ENCODE measurements around the gene SOHLH1.

SOHLH1 gene

DNA sequence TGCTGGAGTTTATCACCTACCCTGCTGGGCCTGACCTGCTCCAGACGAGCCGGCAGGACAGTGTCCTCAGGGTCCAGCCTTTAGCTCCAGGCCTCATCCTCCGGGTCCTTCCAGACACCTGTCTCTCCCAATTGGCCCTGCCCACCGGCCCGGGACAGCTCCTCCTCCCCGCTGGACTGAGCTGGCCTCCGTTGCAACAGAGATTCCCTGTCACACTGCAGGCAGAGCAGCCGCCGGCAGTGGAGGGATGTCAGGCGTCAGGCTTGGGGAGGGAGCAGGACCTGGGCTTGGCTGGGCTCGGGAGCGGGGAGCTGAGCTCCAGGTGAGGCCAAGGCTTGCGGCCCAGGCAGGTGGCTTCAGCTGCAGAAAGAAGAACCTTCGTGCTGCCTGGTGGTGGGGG is 4.4 kb upstream of the SOHLH1 start:
- no peak for DNase-seq (ENCODE audit: low read depth, low spot score)

DNA sequence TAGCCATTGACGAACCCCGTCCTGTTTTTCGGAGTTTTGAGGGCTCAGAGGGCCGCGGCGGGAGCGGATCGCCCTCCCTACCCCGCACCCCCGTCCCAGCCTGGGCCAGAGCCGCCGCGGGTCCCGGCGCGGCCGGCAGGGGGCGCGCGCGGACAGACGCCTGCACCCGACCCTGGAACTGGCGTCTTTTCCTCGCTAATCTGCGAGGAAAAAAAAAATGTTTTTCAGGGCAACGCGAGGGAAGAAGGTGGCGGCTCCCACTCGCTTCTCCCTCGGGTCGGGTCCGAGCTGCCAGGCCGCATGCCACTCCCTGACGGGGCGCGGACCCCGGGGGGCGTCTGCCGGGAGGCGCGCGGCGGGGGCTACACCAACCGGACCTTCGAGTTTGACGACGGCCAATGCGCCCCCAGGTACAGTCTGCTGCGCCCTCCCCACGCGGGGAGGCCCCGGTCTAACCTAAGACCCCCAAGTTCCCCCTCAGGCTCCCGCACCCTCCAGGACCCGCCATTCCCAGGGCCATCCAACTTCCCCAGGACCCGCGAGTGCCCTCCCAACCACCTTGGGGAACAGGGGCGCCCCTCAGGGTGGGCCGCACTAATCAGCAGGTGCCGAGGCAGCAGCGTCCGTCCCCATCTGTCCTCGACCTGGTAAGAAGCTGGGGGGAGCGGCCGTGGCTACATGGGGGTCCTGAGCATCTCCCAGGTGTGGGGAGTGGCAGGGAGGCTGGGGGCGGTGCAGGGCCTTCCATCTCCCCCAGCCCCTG is 2.9 kb upstream of the SOHLH1 start, which contains the start of gene KCNT1:
Gene KCNT1, plus strand, starts transcription at position 227 of the 763 bp plus-strand sequence. Its CDS starts 74 bp downstream, at position 301.
- peak; percentile 81 for DNase-seq (ENCODE audit: low read depth, low spot score)

DNA sequence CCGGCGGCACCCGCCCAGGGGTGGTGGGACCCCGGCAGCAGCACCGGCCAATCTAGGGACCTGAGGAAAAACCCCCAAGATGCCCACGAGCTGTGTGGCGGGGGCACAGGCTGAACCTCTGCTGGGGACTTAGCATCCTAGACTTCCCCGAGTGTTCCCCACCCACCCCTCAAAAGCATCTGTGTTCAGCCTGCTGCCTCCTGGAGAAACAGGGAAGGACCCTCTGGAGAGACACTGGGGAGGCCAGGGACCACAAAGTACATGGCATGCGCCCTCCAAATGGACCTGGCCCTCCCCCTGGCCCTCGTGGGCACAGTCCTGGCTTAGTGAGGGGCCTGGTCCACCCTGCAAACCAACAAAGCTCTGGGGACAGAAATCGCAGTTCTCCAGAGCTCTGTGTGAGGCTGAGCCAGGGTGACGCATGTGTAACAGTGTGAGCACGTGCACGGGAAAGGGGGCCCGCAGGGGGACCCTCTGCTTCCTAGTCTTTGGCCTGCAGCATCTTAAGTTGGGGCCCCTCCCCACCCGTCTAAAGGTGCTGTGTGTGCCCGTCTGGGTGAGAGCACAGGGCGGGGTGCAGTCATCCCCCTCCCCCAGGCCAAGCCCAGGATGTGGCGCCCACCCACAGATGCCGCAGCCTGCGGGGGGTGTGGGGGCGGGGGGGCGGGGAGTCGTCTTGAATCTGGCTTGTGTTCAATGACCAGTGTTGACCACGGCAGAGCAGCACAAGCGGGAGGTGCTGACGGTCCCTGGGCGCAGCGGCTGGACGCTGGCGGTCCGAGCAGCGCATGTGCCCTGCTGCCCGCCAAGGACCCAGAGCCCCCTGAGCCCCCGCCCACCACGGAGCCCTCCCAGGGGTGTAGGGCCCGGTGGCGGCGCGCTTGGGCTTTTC is 2.0 kb upstream of the SOHLH1 start:
- DNase-seq (ENCODE audit: low read depth, low spot score), result no peak

DNA sequence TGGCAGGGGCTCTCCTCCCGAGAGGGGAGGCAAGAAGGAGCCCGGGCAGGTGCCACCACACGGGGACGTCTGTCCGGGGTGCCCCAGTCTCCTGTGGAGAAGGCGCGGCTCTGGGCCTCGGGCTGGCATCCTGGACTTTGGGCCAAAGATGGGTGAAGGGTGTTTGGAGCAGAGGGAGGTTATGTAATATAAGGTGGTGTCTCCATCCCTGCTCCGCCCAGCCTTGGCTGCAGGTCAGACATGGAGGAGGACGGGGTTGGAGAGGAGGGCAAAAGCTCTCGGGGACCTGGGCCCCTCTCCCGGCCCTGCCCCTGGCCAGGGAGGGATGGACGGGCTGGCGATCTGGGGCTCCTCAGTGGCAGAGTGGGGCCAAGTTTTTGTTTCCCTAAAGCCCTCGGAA is 1.2 kb upstream of the SOHLH1 start:
- no peak for DNase-seq (ENCODE audit: low read depth, low spot score)

DNA sequence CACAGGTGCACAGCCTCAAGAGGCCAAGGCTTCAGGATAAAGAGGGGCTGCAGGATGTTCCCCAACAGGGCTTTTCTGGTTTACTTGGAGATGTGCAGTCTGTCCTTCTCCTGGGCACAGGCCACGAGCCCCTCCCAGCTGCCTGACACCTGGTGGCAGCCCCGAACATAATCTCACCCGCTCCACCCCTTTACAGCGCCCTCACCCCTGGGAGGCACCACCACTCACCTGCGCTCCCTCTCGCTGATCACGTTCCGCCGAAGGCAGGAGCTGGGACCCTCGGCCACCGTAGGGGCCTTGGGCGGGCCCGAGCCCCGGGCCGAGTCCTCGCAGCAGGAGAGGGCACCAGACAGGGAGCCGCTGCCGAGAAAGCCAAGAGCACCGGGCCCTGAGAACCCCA is 514 bp downstream of the SOHLH1 start:
- DNase-seq (ENCODE audit: low read depth, low spot score), result no peak

DNA sequence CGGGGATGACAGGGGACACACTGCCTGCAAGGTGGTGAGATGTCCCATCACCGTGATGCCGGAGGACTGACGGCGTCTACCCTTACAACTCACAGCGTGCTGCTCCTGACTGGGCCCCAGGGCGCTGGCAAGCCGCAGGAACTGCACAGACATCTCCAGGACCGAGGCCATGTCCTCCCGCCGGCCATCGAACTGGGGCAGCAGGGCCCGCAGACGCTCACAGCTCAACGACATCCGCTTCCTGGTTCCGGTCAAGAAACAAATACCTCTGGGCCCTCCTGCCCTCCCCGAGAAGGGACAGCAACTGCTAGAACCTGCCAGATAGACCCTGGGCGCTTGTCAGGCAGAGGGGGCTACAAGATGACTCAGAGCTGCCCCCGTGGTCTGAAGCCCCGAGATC is 1.0 kb downstream of the SOHLH1 start:
- DNase-seq (ENCODE audit: low read depth, low spot score), result no peak

DNA sequence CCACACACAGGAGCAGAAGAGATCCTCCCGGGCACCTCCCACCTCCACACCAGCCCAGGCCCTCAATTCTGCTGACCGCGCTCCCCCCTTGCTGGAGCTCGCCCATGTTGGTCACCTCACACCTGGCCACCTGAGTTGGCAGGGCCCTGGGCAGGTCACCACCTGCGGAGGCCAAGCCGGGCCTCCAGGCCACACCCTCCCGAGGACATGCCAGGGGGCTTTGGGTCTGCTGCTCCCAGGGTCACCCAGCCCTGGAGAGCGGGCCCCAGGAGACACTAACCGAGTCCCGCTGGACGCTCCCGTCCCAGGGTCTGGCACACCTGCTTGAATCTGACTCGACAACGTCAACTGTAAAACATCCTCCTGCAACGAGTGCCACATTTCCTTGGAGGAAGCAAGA is 2.1 kb downstream of the SOHLH1 start:
- DNase-seq (ENCODE audit: low read depth, low spot score), result no peak

DNA sequence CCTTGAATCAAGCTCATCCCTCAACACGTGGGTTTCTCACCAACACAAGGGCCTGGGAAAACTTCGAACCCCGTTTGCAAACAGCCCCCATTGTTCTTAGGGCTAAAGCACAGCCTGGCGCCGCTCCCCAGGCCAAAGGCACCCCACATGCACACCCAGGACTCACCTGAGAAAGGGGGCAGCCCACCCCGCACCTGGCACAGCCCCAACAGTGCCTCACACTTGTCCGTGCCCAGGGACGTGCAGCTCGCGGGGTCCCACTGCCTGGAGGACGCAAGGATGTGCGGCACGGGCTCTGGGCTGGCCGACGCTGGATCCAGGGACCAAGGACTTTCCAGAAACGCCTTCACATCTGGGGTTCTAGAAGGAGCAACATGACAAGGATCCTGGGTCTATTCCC is 2.8 kb downstream of the SOHLH1 start:
- no peak for DNase-seq (ENCODE audit: low read depth, low spot score)

DNA sequence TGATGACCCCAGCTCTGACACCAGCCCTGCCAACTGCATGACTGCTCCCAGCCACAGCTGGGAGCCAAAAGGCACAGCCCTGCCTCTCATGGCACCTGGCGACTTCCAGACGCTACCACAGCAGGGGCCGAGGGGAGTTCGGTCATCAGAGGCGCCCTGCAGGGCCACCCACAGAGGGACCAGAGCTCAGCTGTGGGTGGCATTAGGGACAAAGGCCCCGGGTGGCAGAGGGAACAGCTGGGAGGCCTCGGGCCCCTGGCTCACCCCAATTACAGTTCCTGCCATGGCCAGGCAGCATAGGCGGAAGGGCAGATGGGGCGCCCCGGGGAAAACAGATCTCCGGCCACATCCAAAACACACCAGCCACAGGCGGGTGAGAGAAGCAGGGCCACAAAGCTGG is 3.6 kb downstream of the SOHLH1 start:
- no peak for DNase-seq (ENCODE audit: low read depth, low spot score)

DNA sequence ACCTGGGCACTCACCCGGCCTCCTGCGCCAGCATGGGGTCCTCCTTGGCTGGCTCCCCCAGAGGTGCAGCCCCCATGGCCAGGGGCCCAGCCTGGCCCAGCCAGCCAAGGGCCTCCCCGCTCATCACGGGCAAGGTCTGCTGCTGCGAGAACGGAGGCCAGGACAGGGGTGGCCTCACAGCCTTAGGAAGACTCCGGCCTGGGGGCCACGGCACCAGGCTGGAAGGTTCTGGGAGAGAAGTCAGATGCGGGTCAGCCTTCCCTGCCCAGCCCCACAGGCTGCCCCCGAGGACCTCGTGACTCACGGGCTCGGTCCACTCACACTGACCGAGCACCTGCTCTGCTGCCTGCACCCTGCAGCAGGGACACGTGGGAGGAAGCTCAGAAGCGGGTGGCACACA is 4.2 kb downstream of the SOHLH1 start:
- no peak for DNase-seq (ENCODE audit: low read depth, low spot score)

DNA sequence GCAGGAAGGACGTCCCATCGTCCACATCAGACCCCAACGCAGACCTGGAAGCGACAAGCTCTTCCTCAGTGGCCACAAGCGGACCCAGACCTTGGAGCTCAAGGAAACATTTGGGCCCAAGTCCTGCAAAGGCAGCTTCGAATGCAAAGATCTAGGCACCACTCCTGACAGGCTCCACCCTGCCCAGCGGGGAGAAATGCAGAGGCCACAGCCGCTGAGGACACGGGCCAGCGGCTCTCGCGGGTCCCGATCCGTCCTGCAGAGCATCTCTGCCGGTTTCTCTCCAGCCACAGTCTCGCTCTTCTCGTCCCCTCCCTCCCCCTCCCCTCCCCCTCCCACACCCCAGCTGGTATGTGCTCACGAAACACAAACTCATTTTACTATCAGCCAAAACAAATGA is 4.9 kb downstream of the SOHLH1 start:
- no peak for DNase-seq (ENCODE audit: low read depth, low spot score)

DNA sequence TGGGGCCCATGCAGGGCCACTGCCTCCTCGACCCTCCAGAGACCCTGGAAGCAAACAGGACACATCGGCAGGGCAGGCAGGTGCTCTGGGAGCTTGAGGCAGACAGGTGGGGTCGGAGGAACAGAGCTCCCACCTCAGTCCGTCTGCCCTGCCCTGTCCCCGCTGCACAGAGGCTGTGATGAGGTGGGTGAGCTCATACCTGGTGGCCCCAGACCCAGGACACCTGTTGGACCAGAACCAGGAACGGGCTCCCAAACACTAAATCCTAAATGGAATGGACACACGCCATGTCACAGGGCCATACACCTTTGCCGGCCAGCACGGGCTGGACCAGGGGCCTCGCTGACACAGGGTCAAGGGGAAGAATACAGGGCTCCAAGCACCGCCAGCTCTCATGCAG is 5.5 kb downstream of the SOHLH1 start:
- DNase-seq (ENCODE audit: low read depth, low spot score), result no peak

DNA sequence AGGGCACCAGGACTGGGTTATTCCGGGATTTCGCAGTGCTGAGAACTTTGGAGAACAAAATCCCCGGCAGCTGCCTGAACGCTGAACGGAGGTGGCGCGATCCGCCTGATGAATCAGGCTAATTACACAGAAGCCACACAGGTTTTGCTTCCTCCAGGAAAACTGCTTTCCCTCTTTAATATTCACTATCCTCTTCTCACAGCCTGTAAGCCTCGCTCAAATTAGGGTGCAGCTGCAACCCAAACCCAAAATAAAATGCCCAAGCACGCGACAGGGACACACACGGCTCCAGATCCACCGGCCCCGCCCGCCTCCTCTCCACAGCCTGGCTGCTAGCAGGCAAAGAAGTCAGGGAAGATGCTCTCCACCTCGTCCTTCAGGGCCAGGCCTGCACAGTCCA is 6.0 kb downstream of the SOHLH1 start:
- no peak for DNase-seq (ENCODE audit: low read depth, low spot score)

DNA sequence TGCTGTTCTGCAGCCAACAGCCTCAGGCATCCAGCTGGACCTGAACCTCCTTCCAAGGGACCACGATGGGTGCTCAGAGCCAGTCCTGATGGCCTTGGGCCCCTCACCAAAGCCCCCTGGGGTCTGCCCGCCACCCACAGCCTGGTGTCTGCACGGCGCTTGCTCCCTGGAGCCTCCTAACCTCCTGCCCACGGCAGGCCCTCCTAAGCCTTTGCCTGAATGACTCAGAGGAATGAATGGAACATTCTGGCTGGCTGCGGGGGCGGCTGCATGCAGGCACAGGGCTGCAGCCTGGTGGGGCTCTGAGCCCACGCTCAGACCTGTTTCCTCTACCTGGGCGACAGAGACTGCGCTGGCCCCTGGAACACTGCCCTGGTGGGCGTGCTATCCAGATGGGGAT is 6.9 kb downstream of the SOHLH1 start:
- peak; percentile 26 for DNase-seq (ENCODE audit: low read depth, low spot score)

DNA sequence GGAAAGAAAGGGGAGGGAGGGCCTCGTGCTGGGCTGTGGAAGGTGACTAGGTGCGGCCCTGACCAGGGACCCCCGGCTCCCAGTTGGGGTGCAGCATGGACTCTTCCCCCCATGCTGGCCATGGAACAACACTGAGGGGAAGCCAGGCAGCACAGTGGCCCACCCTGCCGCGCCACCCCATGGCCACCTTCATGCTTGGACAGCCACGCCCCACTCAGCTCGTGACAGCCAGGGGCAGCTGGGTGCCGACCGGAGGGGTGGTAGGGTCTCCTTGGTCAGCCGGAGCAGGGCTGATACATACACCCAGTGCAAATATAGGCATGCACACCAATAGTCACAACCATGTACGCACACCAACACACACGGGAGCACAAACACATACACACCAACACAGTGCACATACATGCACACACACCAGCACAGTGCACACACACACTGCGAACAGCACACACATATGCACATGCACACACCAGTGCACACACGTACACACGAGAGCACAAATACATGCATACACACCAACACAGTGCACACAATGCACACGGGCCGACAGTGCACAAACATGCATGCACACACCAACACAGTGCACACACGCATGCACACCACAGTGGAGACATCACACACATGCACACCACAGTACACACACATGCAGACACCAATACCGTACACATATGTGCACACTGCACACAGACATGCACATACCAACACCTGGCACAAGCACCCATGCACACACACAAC is 8.3 kb downstream of the SOHLH1 start:
- no peak for DNase-seq (ENCODE audit: low read depth, low spot score)

DNA sequence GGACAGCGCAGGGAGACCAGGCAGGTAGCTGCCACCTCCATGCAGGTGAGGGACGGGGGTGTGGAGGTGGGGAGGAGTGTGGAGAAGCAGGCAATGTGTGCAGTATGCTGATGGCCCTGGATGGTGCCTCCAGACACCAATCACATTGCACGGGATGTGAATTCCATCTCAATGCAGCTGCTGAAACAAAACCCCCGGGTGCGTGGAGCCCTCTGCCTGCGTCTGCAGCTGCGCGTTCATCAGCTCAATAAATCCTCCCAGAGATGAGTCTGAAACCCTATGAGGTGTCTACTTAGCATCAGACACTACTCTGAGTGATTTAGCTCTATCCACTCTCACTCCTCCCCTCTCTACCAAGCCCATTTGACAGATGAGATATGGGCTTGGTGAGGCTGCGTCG is 10.3 kb downstream of the SOHLH1 start:
- no peak for DNase-seq (ENCODE audit: low read depth, low spot score)

DNA sequence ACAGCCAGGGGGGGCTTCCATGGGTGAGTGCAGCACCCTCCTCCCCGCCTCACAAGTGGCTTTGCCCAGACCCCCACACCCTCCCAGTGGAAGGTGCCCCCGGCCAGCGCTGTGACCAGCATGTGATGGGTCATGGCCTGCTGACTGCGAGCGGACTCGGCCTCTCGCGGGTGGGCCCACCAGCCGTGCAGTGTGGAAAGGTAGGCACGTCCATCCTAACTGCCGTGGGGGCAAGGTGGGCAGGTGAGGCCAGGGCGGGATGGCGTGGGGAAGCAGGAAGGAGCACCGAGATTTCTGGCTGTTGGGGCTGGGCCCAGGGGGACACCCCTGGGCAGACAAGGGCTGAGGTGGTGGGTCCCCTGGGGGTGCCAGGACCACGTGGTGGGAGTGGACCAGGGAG is 12.1 kb downstream of the SOHLH1 start:
- no peak for DNase-seq (ENCODE audit: low read depth, low spot score)

DNA sequence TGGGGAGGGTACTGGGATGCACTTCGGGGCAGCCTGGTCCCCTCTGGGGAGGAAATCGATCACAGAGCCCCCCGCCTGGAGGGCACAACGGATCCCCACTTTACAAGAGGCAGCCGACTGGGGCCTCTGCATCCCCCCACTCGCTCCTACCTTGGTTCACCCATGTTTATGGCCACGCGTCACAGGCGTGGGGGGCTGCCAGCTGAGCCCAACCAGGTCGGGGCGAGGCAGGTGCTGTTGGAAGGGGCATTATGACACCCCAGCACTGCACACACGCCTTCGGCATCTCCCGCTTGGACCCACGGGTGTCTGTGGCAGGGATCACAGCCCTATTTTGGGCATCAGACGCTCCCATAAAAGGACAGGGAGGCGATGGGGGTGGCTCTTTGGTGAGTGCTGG is 14.6 kb downstream of the SOHLH1 start:
- no peak for DNase-seq (ENCODE audit: low read depth, low spot score)

DNA sequence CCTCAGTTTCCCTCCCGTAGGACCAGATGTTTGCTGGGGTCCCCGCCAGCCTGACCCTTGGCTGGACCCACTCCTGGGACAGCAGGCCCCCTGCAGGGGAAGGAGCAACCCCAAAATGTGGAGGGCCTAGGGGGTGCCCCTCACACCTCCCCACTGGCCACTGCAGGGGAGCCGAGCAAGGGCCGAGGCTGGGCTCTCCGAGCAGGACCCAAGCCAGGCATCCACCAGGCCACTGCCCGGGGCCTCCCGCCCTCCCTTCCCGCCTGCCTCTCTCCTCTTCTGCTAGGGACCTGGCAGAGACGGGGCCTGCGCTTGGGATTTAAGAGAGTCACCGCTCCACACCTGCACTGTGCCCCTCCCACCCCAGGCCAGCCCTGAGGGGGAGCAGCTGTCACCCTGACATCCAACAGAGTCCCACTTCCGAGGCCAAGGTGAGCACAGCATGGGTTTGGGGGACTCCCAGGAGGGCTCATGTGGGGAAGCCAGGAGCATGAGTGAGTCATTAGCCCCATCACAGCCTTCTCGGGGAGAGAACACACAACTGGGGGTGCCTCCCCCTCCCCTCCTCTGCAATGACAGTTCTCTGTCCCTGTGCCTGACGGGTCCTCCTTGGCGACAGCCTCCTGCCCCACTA is 15.8 kb downstream of the SOHLH1 start:
- no peak for DNase-seq (ENCODE audit: low read depth, low spot score)

DNA sequence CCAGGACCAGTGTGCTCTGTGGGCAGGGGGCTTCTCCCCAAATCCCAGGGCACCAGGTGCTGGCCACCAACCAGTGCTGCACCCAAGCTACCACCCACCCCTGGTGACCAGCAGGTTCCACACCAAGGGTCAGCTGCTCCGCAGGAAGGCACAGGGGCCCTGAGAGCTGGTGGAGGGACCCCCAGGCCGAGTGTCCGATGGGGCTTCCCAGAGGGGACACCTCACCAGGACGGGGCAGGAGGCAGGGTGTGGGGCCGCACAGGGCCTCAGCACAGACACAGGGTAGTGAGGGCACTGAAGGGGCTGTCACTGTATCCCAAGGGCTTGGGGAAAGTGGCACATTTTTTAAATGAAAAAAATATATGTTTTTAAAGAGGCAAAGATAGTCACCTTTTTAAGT is 18.1 kb downstream of the SOHLH1 start:
- DNase-seq (ENCODE audit: low read depth, low spot score), result no peak

DNA sequence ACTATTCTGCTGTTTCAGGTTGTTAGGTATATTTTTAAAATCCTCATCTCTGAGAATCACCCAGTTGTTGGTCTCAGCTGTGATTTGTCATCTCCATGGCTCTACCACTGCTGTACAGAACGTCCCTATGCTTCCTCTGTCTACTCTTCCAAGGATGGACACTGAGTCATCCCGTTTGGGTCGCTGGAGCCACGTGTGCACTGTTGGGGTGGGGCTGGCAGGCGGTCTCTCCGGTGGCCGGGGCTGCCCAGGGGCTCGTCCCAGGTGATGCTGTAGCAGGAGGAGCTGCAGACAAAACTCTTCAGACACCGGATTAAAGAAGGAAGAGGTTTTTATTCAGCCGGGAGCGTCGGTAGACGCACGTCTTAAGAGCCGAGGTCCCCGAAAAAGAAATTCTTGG is 19.2 kb downstream of the SOHLH1 start:
- no peak for DNase-seq (ENCODE audit: low read depth, low spot score)

All from astrocyte of the hippocampus (primary cell).